ENCODE measurements around the gene LEFTY2.

Gene LEFTY2

DNA sequence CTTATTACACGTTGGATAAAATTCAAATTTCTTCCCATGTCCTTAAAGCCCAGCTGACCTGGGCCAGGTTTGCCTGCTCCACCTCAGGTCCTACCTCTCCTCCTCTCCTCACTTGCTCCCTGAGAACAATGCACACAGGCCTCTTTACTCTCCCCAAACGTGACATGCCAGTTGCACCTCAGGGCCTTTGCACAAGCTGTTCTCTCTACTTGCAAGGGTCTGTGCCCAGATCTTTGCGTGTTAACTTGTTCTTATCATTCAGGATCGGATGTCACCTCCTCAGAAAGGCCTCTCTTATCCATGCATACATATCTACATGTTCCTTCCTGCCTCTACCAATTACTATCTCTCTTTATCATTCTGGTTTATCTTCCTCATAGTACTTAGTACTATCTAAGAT is 37.4 kb downstream of the LEFTY2 start:
- H3K27ac ChIP-seq = no peak overlapping the region
- no peak for TF ChIP-seq CTCF (conservative IDR thresholded peaks at IDR 0.05)

DNA sequence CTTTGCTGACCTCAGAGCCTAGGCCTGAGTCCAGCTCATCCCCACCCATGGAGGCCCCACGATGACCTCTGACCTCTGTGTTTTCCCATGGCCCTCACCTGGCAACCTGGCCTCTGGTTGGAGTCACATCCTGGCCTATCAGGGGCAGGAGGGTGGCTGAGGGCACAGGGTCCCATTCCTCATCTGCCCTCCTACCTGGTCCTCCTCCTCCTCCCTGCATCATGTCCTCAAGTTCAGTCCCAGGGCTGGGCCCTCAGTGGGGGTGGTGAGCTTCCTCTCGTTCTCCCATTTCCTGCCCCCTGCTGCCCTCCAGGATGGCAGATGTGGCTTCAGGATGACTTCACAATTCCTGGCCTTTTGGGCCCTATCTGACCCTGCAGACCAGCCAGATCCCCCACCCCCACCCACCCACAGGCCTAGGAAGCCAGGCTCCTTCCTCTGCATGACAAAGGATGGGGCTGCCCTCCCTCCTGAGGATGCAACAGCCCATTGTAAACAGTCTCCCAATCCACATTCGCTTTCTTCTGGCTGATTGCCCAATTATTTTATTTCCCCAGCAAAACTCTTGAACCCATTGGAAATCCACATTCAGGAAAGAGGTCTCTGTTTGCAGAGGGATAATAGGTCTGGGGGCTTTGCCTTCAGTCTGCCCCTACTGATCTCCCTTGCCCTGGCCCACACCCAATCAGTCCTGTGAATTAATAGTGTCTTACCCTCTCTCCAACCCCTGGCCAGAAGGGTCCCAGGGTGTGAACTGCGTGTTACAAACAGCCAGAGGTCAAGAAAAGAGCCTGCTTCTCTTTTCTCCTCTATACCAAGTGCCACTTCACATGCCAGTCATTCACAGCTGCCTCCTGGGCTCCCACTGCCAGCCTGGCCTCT is 41.7 kb downstream of the LEFTY2 start:
- H3K27ac ChIP-seq = no peak overlapping the region
- TF ChIP-seq CTCF (conservative IDR thresholded peaks at IDR 0.05) = no peak

GRCh38 chr1:225897595-225898514 is 43.2 kb downstream of the LEFTY2 start:
- no peak for TF ChIP-seq CTCF (conservative IDR thresholded peaks at IDR 0.05)
- no peak overlapping the region; the same call in 1 of the 2 replicates for H3K27ac ChIP-seq

GRCh38 chr1:225896937-225897549 is 44.0 kb downstream of the LEFTY2 start:
- no peak overlapping the region; the same call in 1 of the 2 replicates for H3K27ac ChIP-seq
- TF ChIP-seq CTCF (conservative IDR thresholded peaks at IDR 0.05) = no peak

DNA sequence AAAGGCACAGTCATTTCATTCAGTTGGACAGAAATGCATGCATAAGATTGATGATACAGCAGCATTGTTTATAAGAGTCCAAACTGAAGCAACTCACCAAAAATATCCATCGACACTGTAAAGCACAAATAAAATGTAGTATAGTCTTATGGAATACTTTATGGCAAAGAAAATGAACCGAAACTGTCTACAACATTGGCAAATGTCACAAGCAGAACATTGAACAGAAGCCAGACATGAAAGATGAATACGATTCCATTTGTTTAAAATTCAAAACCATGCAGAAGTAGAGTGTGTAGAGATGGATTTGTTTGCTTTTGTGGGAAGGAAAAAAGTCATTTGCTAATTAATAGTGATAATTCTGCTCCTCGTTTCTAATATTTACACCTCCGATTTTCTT is 44.5 kb downstream of the LEFTY2 start:
- H3K27ac ChIP-seq = no peak overlapping the region
- no peak for TF ChIP-seq CTCF (conservative IDR thresholded peaks at IDR 0.05)

DNA sequence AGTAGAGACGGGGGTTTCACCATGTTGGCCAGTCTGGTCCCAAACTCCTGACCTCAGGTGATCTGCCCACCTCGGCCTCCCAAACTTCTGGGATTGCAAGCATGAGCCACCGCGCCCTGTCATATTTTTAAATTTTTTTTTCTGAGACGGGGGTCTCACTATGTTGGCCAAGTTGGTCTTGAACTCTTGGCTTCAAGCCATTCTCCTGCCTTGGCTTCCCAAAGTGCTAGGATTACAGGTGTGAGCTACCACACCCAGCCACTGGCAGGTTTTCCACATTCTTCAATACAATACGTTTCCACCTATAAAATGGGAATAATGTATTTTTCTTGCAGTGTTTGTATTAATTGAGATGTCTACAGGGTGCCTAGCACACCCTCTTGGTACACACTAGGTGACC is 48.7 kb downstream of the LEFTY2 start:
- TF ChIP-seq CTCF (conservative IDR thresholded peaks at IDR 0.05) = no peak

More for the DNA sequence above, 48.7 kb downstream of the LEFTY2 start:
- no peak overlapping the region for H3K27ac ChIP-seq

Data from VCaP (cell line).